ENCODE results near the gene COMMD7.
"Not testable (repeated sequence)": the region's sequence is repeated elsewhere in the genome, so short reads cannot be mapped to it uniquely, and the experiment has no call there.

COMMD7 gene

GRCh38 chr20:32743237-32744112, at the start of gene COMMD7:
Gene COMMD7 (minus strand): TSS chr20:32743467. CDS start chr20:32743391, 76 bp downstream.
- peak; percentile 79 for DNase-seq

DNA sequence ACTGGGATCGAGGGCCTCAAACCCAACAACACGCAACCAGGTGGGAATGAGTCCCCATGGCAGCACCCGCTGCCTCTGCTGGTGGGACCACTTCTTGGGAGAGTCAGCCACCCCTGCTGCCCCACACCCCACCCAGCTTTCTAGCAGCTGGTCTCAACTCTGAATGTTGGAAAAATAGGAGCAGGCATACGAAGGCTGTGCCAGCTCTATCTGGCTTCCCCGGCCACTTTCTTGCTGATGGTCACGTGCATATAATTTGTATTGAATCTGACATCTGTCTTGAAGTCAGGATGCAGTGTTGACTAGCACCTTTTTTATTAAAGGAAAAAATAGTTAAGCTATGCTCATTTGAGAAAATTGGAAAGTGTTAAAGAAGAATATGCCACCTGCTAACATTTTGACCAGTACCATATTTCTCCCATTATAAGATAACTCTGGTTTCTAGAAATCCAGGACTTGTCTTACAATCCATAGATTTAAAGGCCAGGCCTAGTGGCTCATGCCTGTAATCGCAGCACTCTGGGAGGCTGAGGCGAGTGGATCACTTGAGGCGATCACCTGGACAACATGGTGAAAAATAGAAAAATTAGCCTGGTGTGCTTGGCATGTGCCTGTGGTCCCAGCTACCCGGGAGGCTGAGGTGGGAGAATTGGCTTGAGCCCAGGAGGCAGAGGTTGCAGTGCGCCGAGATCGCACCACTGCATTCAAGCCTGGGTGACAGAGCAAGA, 49.6 kb upstream of the COMMD7 start:
- no peak for DNase-seq

DNA sequence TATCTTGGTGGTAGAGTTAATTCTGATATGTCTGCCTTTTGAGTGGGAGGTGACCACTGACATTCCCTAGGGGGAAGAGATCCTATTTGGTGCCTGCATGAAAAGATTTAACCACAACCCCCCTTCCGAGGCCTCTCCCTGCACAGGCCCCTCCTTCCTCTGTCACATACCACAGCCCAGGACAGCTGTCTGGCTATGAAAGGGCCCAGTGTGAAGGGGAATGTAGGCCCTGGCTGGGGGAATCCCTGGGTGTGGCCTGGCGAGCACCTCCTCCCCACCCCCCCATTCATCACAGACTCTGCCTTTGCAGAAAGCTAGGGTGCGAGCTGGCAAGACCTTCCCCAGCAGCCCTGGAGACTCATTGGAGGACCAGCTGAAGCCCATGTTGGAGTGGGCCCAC, 49.0 kb upstream of the COMMD7 start:
- DNase-seq = peak; percentile 8

DNA sequence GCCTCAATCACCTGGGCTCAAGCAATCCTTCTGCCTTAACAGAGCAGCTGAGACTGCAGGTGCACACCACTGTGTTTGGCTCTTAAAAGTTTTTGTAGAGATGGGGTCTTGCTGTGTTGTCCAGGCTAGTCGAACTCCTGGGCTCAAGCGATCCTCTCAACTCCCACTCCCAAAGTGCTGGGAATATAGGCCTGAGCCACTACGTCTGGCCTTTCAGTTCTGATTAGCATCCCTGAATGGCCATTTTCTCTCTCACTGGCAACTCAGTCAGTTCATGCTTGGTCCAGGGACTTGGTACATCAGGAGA, 47.4 kb upstream of the COMMD7 start:
- no peak for DNase-seq

GRCh38 chr20:32789896-32790750, 46.9 kb upstream of the COMMD7 start:
- DNase-seq = peak; percentile 80

DNA sequence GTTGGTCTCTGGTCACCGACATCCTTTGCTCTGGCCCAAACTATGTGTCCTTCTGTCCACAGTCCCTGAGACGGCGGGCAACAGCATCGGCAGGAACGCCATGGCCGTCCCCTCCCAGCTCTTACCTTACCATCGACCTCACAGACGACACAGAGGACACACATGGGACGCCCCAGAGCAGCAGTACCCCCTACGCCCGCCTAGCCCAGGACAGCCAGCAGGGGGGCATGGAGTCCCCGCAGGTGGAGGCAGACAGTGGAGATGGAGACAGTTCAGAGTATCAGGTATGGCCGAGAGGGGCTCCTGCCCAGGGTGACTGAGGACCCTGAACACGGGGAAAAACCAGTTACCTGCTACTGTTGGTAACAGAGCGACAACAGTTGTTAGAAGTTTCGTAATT, 43.9 kb upstream of the COMMD7 start:
- no peak for DNase-seq

DNA sequence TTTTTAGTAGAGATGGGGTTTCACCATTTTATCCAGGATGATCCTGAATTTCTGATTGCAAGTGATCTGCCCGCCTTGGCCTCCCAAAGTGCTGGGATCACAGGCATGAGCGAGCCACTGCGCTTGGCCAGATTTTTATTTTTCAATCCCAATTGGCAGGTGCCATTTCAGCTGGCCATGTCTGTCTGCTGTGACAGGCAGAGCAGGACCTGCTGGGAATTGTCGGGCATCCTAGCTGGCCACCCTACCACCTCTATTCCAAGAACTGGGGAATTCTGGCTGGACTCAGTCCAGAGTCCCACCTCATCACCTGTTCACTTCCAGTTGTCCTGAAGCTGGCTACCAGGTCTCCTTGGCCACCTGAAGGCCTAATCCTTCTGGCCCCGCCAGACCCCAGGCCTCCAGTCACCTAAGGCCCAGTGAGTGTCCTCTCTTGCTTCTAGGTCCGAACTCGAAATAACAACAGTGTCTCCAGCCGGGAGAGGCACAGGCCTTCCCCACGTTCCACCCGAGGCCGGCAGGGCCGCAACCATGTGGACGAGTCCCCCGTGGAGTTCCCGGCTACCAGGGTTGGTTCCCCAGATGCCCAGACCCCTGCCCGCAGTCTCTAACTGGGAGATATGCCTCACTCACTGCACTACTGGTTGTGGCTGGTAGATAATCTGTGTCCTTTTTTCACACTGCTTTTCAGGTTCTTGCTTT, 42.9 kb upstream of the COMMD7 start:
- no peak for DNase-seq

DNA sequence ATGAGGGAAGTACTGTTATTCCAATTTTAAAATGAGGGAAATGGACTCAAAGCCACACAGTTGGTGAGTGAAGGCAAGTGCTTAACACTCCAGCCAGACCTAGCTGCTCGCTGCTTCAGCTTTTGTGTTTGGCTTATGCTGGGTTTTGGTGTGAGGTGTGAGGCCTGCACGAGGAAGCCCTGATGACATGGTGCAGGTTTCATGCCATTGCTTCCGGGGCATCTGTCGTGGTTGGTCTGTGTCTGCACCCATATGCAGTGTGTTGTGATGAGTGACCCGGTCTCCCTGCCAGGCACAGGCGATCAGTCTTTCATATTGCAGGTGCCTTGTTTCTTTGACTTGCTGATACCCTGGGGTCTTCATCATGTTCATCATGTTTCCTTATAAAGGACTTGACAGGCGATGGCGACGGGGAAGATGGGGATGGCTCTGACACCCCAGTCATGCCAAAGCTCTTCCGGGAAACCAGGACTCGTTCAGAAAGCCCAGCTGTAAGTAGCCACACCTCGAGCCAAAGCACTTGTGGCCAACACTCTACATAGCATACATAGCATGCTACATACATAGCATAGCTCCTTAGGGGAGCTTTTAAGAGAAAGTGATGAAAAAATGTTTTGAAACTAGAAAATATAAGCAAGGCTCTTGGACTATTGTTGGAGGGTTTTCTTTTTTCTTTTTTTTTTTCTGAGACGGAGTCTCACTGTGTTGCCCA, 41.3 kb upstream of the COMMD7 start:
- DNase-seq = no peak

- DNase-seq = no peak
These were observed 37.7 kb upstream of the COMMD7 start for GRCh38 chr20:32780749-32781655.

GRCh38 chr20:32780278-32780677, 37.0 kb upstream of the COMMD7 start:
- no peak for DNase-seq

DNA sequence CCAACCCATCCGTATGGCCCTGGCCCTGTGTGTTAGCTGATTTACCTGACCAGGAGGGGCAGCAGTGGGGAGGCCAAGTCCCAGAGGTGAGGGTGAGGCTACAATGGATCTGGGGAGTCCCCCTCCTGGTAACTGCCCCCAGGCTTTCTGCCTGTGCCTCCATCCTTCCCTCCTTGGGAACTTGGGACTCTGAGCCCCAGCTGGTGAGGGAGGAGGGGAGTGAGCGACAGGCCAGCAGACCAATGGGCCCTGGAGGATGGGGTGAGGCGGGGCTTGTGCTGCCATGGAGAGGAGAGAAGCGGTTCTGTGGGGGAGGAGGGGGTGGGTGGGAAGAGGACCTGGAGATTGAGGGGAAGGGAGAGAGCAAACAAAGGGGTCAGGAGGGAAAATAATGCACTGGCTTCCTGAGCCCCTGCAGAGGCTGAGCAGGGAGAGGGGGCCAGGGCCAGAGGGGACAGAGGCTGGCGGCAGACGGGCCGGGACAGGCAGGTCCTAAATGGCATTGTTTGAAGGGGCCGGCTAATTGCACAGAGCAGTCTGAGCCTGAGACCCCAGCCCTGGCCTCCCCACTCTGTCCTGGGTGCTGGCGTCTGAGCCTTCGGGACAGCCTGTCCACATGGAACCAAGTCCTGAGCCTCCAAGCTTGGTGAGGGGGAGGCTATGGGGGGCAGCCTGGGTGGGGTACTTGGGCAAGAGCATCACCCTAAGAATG, 36.4 kb upstream of the COMMD7 start:
- DNase-seq = no peak

DNA sequence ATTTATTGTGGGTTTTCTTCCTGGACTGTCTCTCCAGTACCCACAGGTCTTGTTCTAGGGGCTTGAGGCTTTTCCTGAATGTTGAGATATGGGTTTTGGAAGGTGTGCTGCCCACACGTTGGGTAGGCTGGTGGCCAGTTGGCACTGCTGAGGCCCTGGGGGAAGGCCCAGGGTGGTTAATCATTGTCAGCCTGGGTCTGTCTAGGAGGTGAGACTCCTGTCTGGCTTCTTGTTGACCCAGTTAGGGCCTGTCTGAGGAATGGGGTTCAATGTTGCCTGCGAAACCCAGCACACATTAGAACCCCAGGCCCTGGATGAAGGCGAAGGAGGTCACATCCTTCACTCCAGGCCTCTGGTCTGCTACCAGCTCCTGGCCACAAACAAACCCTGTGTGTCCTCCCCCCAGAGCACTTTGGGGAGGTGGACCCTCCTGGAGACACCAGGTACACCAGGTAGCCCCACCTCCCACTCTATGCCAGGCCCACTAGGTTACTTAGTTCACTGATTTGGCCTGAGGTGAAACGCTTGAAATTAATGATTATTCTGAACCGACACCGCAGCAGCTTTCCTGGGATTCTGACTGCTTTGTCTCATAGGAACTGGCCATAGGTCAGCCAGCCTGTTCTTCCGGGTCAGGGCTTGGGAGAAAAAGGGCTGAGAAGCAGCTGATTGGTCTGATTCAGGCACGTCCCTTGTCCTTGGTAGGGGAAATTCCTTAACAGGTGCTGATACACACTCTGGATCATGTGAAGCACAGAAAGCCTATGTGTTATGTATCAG, 34.1 kb upstream of the COMMD7 start:
- DNase-seq = no peak

DNA sequence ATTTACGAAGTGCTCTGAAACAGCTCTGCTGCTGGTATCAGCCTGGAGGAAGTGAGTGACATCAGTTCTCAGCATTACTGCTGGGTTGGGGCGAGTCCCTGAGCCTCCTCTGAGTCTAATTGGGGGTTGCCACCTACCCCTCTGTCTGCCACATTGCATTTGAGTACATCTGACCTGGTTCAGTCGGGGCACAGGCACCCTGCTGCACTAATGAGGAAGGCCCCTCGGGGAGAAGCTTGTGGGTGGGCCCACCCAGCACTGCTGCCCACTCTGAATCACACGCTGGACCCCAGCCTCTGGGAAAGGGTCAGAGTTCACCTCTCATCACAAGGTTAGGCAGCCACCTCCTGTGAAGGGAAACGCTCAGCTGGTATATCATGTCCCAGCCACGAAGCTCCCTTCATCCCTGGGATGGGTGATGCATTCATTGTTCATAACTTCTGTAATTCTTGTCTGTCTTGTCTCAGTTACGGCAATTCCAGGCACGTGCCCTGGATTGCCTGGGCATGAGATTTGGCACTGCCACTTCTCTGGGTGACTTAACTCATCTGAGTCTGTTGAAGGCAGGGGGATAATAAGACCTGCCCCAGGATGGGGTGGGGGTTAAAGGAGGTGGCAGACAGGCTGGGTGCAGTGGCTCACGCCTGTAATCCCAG, 32.2 kb upstream of the COMMD7 start:
- no peak for DNase-seq

GRCh38 chr20:32773855-32774254, 30.6 kb upstream of the COMMD7 start:
- no peak for DNase-seq

GRCh38 chr20:32773223-32773622, 30.0 kb upstream of the COMMD7 start:
- no peak for DNase-seq

DNA sequence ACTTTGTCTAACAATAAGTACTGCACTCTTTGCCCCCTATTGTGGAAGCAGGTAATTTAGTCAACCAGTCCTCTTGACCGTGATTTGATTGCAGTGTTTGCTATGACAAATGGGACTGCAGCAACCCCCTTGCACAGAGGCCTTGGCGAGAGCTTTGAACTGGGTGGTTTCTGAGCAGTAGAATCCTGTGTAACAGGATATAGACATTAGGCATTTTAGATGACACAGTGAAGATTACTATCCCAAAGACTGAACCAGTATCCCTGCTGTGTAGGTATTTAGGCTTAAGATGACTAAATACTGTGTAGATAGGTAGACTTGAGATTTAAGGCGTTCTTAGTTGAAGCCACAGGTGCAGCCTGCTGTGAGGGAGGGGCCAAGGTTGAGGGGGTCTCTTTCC, 28.8 kb upstream of the COMMD7 start:
- no peak for DNase-seq

DNA sequence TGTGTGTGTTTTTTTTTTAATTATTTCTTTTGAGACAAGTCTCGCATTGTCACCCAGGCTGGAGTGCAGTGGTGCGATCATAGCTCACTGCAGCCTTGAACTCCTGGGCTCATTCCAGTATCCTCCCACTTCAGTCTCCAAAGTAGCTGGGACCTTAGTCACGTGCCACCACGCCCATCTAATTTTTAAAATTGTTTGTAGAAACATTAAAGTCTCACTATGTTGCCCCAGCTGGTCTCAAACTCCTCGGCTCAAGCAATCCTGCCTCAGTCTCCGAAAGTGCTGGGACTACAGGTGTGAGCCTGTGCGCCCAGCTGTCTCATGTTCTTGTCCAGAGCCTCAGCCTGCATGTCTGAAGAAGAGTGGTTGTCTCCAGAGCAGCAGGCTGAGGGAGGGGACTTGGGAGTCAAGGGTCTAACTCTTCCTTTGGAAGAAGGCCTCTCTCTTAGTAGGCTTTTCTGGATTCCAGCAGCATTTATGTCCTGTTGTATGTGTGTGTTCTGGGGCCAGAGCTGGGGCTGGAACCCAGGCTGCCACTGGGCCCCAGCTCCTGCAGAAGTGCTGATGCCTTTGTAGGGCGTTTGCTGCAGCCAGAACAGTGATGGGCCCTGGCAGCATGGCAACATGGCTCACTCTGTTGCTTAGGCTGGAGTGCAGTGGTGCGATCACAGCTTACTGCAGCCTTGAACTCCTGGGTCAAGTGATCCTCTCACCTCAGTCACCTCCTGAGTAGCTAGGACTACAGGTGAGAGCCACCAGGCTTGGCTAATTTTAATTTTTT, 24.3 kb upstream of the COMMD7 start:
- DNase-seq = no peak

DNA sequence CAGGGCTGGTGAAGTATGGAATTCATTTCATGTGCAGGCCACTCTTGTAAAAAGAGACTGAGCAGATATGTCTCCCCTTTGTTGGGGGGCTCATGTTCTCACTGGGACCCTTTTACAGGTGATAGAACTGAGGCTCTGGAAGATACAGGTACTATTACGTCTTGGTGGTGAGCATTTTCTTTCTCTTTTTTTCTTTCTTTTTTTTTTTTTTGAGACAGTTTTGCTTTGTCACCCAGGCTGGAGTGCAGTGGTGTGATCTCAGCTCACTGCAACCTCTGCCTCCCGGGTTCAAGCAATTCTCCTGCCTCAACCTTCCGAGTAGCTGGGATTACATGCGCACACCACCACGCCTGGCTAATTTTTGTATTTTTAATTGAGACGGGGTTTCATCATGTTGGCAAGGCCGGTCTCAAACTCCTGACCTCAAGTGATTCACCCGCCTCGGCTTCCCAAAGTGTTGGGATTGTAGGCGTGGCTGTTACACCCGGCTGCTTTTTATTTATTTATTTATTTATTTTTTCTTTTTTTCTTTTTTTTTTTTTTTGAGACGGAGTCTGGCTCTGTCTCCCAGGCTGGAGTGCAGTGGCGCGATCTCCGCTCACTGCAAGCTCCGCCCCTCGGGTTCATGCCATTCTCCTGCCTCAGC, 22.1 kb upstream of the COMMD7 start:
- DNase-seq = not testable (repeated sequence)
